OCI-LY7 (cell line): ENCODE data around the gene FAM133A.

Experiments
- CTCF ChIP-seq: fragments of 200-600 bp; sonication (generic); conservative IDR thresholded peaks from 2 replicates; pipeline ENCODE4 v1.5.1; 2014; ENCODE audit warnings: mild to moderate bottlenecking, antibody characterized with exemption, low read length, moderate library complexity, mixed read lengths
- EZH2phosphoT487 ChIP-seq: fragments of 200-600 bp; sonication (generic); IDR thresholded peaks from 2 replicates; pipeline ENCODE4 v1.6.1; 2018; ENCODE audit warnings: low read depth, borderline replicate concordance, mild to moderate bottlenecking, mixed run types, antibody characterized with exemption, low read length, moderate library complexity, mixed read lengths

DNA sequence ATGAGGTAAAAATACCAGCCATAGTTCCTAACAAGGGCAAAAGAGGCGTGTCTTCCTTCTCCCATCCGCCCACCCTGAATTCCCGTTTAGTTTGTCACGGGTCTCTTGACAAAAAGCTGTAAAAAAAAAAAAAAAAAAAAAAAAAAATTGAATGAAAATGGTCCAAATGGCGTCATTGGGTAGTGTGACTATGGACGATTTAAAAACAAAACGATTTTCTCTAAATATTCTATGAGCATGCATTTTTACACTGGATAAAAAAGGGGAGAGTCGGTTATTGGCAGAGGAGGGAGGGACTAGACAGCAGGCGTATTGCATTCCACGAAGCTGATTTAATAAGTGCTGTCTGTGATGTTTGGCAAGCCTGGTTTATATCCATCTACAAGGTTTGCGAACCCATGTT, at the start of gene FAM133A:
- TF ChIP-seq CTCF (no peak), EZH2phosphoT487 (no peak)
